HUES64 (cell line): ENCODE data around the gene AKAP13.

Experiments used
- H3K27ac ChIP-seq: 2 replicates; pipeline ENCODE4 v1.7.0; 2013; ENCODE audit warnings: low read depth, low read length, inconsistent platforms
- H3K27me3 ChIP-seq: 2 replicates; pipeline ENCODE4 v1.6.1; 2013; ENCODE audit warnings: mild to moderate bottlenecking, low read length; ENCODE audit not compliant: insufficient read depth
- H3K36me3 ChIP-seq: 2 replicates; pipeline ENCODE4 v1.6.1; 2013; ENCODE audit warnings: mild to moderate bottlenecking, low read length; ENCODE audit not compliant: insufficient read depth
- H3K4me1 ChIP-seq: 2 replicates; pipeline ENCODE4 v1.6.1; 2013; ENCODE audit warnings: mild to moderate bottlenecking, low read length, moderate library complexity; ENCODE audit not compliant: insufficient read depth
- H3K4me3 ChIP-seq: 2 replicates; pipeline ENCODE4 v1.5.1; 2013; ENCODE audit warnings: mild to moderate bottlenecking, low read length, moderate library complexity
- H3K9ac ChIP-seq: 2 replicates; pipeline ENCODE4 v1.6.1; 2013; ENCODE audit warnings: mild to moderate bottlenecking, low read depth, low read length
- H3K9me3 ChIP-seq: 2 replicates; pipeline ENCODE4 v1.6.1; 2013; ENCODE audit warnings: low read depth, low read length; ENCODE audit not compliant: insufficient read depth
- WGBS: fragments of 150-250, 120-280 bp; methylation state at CpG from one replicate; pipeline ENCODE4 v1.1.7; 2013; ENCODE audit warnings: missing lambda C conversion rate; 5-methylcytosine and 5-hydroxymethylcytosine counted together

AKAP13 gene

DNA sequence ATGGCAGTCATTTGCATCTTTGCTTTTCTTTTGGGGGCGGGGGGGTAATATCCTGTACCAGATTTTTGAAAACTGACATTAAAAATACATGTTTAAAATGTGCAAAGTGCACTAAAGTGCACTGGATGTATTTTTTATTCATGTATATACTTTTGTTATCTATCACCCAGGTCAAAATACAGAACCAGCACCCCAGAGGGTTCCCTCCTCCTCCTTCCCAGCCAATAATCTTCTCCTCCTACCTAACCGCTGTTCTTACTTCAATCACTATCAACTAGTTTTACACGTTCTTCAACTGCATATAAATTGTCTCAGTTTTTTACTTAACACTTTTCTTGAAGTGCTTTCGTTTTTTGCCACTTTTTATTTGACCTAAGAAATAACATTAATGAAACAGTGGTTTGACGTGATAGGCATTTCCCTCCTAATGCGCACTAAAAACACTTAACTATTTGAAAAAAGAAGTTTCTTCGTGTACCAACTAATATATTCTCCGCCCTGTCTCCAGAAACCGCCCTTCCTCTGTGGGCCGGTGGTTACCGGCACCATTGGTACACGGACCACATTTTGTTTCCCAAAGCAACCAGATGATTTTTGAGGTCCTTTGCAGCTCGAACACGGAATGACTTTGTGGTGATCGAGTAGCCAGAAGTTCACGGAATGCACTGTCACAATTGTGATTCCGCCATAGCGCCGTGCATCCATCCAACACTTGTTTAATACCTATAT, 836 bp upstream of the AKAP13 start:
- Histone ChIP-seq H3K27me3 (no peaks in the 10 kb centered on the region; the same call in 1 of the 2 replicates), H3K4me1 (peaks cover 18% of the 10 kb centered on the region; the same call in 1 of the 2 replicates), H3K9ac (peak overlapping the region; percentile 62), H3K27ac (peak overlapping the region; percentile 17; the same call in 1 of the 2 replicates), H3K4me3 (peak overlapping the region; percentile 68), H3K36me3 (no peaks in the 10 kb centered on the region), H3K9me3 (no peaks in the 10 kb centered on the region)
- 16% methylated on average over 18 of the region's 19 CpGs for WGBS

DNA sequence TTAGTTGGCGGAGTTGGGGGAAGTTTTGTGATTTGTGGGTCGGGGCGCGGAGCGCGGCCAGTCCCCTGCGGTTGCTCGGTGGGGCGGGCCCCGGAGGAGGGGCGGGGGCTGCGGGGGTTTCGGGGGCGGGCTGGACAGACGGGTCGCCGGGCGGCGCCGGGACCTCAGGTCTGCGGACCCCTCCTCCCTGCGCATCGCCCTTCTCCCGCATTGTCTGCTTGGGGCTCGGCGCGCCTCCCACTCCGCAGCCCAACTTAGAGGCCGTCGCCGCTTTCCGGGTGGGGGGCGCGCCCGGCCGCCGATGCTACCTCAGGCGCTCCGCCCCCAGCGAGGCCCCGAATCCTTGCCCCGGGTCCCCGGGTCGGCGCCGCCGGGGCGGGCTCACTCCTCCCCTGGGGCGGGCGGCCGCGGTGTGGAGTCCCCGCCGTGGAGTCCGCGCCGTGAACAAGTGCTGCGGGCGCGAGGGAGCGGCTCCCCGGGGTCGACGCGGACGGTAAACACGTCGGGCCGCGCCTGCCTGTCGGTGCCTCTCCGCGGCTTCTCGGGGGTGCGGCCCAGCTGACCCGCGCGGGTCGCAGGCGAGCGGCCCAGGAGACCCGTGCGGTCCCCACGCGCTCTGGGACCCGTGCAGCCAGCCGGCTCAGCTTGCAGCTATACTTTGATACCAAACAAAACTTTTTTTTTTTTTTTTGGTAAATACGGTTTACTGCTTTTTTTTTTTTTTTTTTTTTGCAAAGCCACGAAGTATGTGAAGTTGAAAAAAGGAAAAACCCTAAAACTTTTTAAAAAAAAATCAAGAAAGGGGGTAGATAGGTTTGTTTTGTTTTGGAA, 624 bp downstream of the AKAP13 start:
- no peaks in the 10 kb centered on the region for H3K36me3 ChIP-seq
- peak overlapping the region; percentile 91 for H3K27ac ChIP-seq
- H3K4me3 ChIP-seq: peak overlapping the region; percentile 91
- H3K9ac ChIP-seq: peak overlapping the region; percentile 95
- peaks cover 18% of the 10 kb centered on the region; the same call in 1 of the 2 replicates for H3K4me1 ChIP-seq
- no peaks in the 10 kb centered on the region; the same call in 1 of the 2 replicates for H3K27me3 ChIP-seq
- under 1% methylated on average over 72 of the region's 89 CpGs for WGBS
- no peaks in the 10 kb centered on the region for H3K9me3 ChIP-seq

DNA sequence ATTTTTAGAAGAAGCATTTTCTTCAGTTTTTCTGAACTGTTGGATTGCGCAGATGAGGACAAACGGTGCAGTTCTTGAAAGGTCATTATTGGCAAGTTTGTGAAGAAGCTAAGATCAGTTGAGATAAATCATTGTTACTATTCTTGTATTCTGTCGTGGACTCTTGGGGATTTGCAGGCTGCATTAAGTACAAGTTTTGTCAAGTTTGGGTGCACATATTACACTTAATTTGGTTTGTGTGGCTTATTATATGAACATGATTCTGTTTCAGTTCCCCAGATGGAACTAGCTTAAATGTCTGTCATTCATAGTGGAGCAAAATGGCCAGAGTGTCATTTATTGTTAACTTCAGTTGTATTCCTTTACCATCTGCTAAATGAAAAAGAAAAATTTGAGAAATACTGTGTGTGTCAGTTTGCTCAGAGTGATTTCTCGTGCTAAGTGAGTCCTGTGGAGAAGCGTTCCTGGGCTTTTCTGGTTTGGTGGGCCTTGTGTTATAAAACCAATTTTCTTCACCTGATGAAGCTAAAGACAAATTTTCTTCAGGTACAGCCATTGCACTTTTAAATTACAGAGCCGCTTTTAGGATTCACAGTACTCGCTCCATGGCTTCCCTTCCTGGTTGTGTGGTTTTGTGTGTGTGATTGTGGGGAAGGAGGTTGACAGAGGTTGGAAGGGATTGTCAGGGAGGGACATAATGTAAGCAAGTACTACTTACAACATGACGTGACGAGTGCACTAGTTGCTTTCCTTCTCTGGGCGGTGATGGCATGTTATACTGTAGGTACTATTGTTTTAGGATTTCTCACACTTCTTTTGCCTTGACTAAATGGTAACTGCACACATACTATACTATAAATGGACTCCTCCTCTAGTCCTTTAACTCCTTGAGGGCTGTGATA, 1.7 kb downstream of the AKAP13 start:
- Histone ChIP-seq H3K27me3 (no peaks in the 10 kb centered on the region; the same call in 1 of the 2 replicates), H3K4me1 (peaks cover 18% of the 10 kb centered on the region; the same call in 1 of the 2 replicates), H3K9me3 (no peaks in the 10 kb centered on the region), H3K36me3 (no peaks in the 10 kb centered on the region), H3K27ac (no peak overlapping the region), H3K4me3 (peak overlapping the region; percentile 91), H3K9ac (peak overlapping the region; percentile 75)
- 76% methylated on average over 10 of the region's 10 CpGs for WGBS

DNA sequence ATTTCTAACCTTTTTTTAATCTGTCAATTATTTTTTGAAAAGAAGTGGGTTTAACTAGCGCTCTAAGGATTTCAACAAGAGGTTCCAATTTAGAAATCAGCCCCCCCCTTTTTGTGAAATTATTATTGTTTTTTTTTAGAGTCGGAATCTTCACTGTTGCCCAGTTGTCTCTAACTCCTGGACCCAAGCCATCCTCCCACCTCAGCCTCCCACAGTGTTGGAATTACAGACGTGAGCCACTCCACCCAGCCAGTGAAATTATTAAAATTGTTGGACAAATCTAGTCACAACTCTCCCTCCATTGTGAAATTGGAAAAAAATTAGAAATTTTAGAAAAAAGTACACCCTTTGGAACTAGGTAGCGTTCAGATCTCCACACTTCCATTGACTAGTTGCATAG, 2.5 kb downstream of the AKAP13 start:
- WGBS: 83% methylated on average over 3 of the region's 4 CpGs
- no peak overlapping the region for H3K27ac ChIP-seq
- H3K4me3 ChIP-seq: 0 out of 2 replicates have a peak overlapping the region, but pooled peaks have one; percentile 91
- H3K9me3 ChIP-seq: no peaks in the 10 kb centered on the region
- no peaks in the 10 kb centered on the region for H3K36me3 ChIP-seq
- H3K9ac ChIP-seq: no peak overlapping the region
- H3K4me1 ChIP-seq: peaks cover 18% of the 10 kb centered on the region; the same call in 1 of the 2 replicates
- H3K27me3 ChIP-seq: no peaks in the 10 kb centered on the region; the same call in 1 of the 2 replicates

DNA sequence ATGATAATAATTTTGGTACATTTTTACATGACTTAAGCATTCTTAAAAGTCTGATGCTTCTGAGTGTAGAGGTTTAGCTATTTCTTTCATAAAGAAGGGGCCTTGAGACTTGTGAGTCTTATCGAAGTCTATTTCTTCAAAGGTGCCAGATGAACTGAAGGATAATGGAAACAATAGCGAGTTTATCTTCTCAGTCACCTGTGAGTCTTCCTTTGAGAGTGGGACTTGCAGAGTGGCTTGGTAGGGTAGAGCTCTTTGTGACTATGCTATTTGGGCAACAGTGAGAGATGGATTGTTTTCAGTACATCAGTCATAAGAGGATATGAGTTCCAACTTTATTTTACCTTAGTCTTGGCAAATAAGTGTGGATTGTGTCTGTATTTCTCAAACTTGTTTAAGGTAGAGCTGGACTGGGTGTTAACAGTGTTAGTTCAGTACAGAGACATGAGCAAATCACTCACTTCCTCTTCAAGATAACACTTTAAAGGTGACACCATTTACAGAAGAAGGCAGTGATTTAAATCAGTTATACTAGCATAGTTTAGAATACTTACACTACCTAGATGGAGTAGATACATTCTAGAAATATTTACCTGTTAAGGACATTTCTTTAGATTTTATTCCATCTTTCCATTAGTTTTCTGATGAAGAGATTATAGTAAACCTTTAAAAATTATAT, 3.2 kb downstream of the AKAP13 start:
- no peaks in the 10 kb centered on the region for H3K36me3 ChIP-seq
- H3K4me1 ChIP-seq: peaks cover 22% of the 10 kb centered on the region
- no peak overlapping the region for H3K4me3 ChIP-seq
- no peak overlapping the region for H3K27ac ChIP-seq
- WGBS: 89% methylated on average over 2 of the region's 2 CpGs
- no peaks in the 10 kb centered on the region for H3K9me3 ChIP-seq
- no peak overlapping the region for H3K9ac ChIP-seq
- no peaks in the 10 kb centered on the region; the same call in 1 of the 2 replicates for H3K27me3 ChIP-seq

DNA sequence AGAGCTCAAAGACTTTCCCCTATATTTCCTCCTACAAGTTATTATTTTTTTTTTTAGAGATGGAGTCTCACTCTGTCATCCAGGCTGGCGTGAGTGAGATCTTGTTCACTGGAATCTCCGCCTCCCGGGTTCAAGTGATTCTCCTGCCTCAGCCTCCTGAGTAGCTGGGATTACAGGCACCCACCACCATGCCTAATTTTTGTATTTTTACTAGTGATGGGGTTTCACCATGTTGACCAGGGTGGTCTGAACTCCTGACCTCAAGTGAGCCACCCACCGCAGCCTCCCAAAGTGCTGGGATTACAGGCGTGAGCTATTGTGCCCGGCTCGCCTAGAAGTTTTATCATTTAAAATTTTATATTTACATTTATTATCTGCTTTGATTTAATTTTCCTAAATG, 5.9 kb downstream of the AKAP13 start:
- Histone ChIP-seq H3K27ac (no peak overlapping the region), H3K9ac (no peak overlapping the region), H3K4me1 (peaks cover 21% of the 10 kb centered on the region), H3K9me3 (no peaks in the 10 kb centered on the region), H3K4me3 (no peak overlapping the region), H3K27me3 (no peaks in the 10 kb centered on the region), H3K36me3 (no peaks in the 10 kb centered on the region)
- 95% methylated on average over 5 of the region's 7 CpGs for WGBS

DNA sequence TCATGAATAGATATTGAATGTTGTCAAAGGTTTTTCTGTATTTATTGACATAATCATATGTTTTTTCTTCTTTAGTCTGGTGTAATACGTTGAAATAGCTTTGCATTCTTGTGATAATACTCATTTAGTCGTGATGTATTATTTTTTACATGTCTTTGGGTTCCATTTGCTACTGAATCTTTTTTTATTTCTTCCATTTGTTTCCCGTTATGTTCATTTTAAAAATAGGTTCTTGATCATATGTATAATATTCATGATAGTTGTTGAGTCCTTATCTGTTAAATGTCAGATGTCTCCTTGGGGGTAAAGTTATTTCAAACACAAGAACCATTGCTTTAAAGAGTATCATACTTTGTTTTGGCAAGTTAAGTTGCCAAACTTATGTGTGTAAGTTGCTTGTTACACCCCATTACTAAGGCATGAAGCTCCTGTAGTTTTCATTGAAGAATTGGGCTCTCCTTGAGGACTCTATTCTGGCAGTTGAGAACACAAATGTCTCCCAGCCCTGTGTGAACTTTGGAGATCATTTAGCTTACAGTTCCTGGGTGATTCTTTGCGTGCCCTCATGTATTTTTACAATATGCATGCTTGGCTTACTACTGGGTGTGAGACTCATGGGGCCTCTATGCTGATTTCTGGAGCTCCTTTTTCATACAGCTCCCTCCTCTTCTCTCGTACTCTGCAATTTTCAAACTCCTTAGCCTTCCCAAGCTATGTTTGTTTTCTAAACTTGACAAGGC, 8.3 kb downstream of the AKAP13 start:
- no peak overlapping the region for H3K4me3 ChIP-seq
- no peaks in the 10 kb centered on the region for H3K9me3 ChIP-seq
- H3K9ac ChIP-seq: no peak overlapping the region
- H3K27me3 ChIP-seq: no peaks in the 10 kb centered on the region
- WGBS: 69% methylated on average over 2 of the region's 5 CpGs
- peaks cover 20% of the 10 kb centered on the region for H3K4me1 ChIP-seq
- no peak overlapping the region for H3K27ac ChIP-seq
- no peaks in the 10 kb centered on the region for H3K36me3 ChIP-seq

DNA sequence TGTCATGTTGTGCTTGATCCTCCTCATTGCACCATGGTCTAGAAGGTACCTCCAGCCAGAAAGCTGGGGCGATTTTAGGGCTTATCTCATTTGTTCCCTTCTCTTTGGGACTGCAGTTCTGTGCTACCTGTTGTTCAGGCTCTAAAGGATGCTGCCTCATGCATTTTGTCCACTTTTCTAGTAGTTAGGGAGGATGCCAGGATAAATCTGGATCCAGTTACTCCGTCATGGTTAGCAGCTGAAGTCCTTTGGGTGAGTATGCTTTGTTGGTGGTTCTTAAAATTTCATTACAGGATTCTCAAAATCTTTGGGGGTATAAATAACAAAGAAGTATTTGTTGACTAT, 8.9 kb downstream of the AKAP13 start:
- Histone ChIP-seq H3K36me3 (no peaks in the 10 kb centered on the region), H3K4me3 (no peak overlapping the region), H3K4me1 (peaks cover 23% of the 10 kb centered on the region), H3K9me3 (no peaks in the 10 kb centered on the region), H3K27ac (no peak overlapping the region), H3K9ac (no peak overlapping the region), H3K27me3 (no peaks in the 10 kb centered on the region)
- WGBS: 91% methylated on average over 2 of the region's 2 CpGs

DNA sequence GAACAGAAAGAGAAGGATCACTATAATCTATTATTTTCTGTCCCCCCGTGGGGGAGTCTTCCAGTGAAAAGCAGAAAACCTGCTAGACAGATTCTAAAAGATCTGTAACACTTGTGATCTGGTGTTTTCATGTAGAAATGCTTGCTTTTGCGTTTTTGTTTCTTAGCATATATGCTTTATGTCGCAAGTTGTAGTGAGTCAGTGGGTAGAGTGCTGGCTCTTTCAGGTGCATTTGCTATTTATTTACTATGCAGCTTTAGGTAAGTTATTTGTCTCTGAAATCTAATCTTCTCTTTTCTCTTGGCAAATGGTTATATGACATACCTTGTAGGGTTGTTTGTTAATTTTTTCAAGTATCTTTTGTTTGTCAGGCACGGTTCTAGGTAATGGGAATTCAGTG, 9.4 kb downstream of the AKAP13 start:
- H3K9me3 ChIP-seq: no peaks in the 10 kb centered on the region
- H3K27ac ChIP-seq: no peak overlapping the region
- H3K4me1 ChIP-seq: peaks cover 28% of the 10 kb centered on the region
- no peak overlapping the region for H3K9ac ChIP-seq
- H3K36me3 ChIP-seq: no peaks in the 10 kb centered on the region
- WGBS: 92% methylated on average over 4 of the region's 4 CpGs
- H3K4me3 ChIP-seq: no peak overlapping the region
- H3K27me3 ChIP-seq: no peaks in the 10 kb centered on the region

DNA sequence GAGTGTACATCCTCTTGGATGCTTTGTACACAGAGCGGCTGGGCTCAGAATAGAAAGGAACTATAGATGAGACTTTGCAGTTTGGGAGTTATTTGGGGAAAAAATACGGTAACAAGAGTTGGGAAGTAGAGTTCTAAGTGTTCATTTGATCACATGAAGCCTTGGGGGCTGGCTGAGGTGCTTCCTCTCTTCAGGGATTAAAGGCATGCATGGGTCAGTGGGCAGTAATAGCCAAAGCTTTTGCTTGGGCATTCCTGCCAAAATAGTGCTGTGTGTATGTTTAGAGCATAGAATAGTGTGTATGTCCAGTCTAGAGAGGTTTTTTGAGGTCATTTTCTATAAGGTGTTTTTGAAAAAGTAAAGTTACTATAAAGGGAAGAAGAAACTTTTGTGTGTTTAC, 12.8 kb downstream of the AKAP13 start:
- WGBS: 88% methylated on average over 2 of the region's 2 CpGs
- H3K9me3 ChIP-seq: no peaks in the 10 kb centered on the region
- no peak overlapping the region for H3K9ac ChIP-seq
- H3K27ac ChIP-seq: no peak overlapping the region
- peaks cover 31% of the 10 kb centered on the region for H3K4me1 ChIP-seq
- no peaks in the 10 kb centered on the region for H3K27me3 ChIP-seq
- H3K36me3 ChIP-seq: no peaks in the 10 kb centered on the region
- no peak overlapping the region for H3K4me3 ChIP-seq
